Activated naive CD8-positive, alpha-beta T cell treated with anti-CD3 and anti-CD28 coated beads, Interleukin-2, amount 50 U/mL, for 24 hours (primary cell): Measurements from ENCODE around the gene MLLT3.

Experiments used
- ATAC-seq: fragments of 150-1000 bp; cut with Tn5 transposase; one replicate; pipeline ENCODE4 v1.10.0; 2021
- DNase-seq: peaks from one replicate; pipeline ENCODE4 v3.0.0; 2021
- H3K27ac Mint-ChIP-seq: one replicate; pipeline ENCODE4 v1.8.0; 2021; ENCODE audit warnings: mild to moderate bottlenecking, mixed read lengths
- H3K27me3 Mint-ChIP-seq: one replicate; pipeline ENCODE4 v1.8.0; 2021; ENCODE audit warnings: mixed read lengths
- H3K36me3 Mint-ChIP-seq: one replicate; pipeline ENCODE4 v1.8.0; 2021; ENCODE audit warnings: low read depth, mixed read lengths
- H3K4me1 Mint-ChIP-seq: one replicate; pipeline ENCODE4 v1.8.0; 2021; ENCODE audit warnings: mixed read lengths
- H3K4me3 Mint-ChIP-seq: one replicate; pipeline ENCODE4 v1.8.0; 2021; ENCODE audit warnings: mild to moderate bottlenecking, moderate library complexity, mixed read lengths
- H3K9me3 Mint-ChIP-seq: one replicate; pipeline ENCODE4 v1.8.0; 2021; ENCODE audit warnings: mixed read lengths

MLLT3 gene

DNA sequence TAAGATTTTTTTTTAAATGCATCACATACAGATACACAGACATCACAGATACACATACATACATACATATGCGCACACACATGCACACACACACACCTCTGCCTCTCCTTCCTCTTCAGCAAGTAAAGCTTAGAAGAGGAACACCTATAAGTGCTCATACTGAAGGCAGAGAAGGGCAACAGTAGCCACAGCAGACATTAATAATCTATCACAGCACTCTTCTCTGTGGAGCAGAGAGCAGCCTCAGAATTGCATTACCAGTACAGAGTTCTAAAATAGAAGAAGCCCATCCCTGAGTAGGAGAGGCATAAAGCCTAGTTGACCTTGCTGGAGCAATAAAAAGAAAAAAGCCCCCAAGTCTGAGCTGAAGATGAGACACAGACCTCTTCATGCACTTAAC lies 110.6 kb downstream of the MLLT3 start:
- H3K4me1 Mint-ChIP-seq = peaks cover 74% of the 10 kb centered on the region

DNA sequence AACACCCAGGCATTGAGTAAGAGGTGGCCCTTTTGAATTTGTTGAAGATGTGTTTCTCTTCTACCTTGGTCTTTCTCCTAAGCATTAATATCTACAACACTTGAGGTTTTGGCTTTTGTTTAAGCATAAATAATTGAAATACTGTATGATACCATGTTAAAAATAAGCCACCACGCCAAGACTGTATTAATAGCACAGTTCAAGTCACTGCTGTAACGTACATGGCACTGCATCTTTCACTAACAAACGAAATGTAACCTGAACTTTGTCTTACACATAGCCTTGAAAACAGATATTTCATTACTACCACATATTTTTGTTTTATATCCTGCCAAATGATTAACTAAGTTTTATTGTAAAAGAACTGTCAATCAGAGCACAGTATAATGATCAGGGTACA lies 112.8 kb downstream of the MLLT3 start:
- no peaks in the 10 kb centered on the region for H3K9me3 Mint-ChIP-seq
- no peak overlapping the region for H3K4me3 Mint-ChIP-seq
- DNase-seq (no peak), ATAC-seq (no peak)
- peaks cover 4% of the 10 kb centered on the region for H3K36me3 Mint-ChIP-seq
- H3K27me3 Mint-ChIP-seq = no peaks in the 10 kb centered on the region
- H3K27ac Mint-ChIP-seq = no peak overlapping the region
- H3K4me1 Mint-ChIP-seq = peaks cover 75% of the 10 kb centered on the region

More for the DNA sequence above, 110.6 kb downstream of the MLLT3 start:
- Mint-ChIP-seq H3K27ac (peak overlapping the region; percentile 6), H3K27me3 (no peaks in the 10 kb centered on the region), H3K36me3 (peaks cover 4% of the 10 kb centered on the region), H3K9me3 (no peaks in the 10 kb centered on the region), H3K4me3 (no peak overlapping the region)
- ATAC-seq = peak; percentile 13
- DNase-seq = no peak

DNA sequence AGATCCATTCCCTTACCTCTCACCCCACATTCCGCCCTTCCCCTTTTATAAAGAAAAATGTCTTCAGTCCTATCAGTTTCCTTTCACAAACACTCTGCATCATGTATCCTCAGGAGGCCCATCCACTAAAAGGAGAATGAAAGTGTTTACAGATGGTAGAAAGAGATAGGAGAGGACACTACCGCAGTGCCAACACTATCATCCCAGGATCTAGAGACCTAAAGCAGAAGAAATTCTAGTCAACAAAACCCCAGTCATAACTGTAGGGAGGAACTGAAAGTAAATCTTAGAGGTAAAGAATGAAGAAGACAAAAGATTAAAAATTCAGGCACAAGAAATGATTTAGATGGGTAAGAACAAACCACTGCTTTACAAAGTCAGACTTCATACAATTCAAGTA lies 114.1 kb downstream of the MLLT3 start:
- Mint-ChIP-seq H3K4me3 (no peak overlapping the region), H3K9me3 (peaks cover 3% of the 10 kb centered on the region), H3K36me3 (peaks cover 1% of the 10 kb centered on the region), H3K4me1 (peaks cover 75% of the 10 kb centered on the region), H3K27ac (peak overlapping the region; percentile 7), H3K27me3 (no peaks in the 10 kb centered on the region)
- no peak for ATAC-seq
- no peak for DNase-seq

DNA sequence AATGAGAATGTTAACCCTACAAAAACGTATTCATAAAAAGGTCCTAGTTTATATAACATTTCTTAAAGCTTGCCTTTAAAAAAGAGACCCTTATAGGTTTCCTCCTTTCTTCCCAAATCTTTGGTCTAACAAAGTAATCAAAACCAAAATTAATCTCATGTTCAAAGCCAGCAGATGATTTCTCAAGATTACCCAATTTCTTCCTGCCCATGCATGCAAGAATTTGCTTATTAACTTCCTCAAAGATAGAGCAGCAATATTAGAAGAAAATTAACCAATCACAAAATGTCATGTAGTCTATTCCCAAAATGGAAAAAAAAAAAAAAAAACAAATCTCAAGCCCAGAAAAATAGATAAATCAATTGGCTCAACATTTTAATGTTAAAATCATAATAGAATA lies 114.9 kb downstream of the MLLT3 start:
- ATAC-seq (no peak), DNase-seq (no peak)
- peaks cover 1% of the 10 kb centered on the region for H3K36me3 Mint-ChIP-seq
- H3K4me3 Mint-ChIP-seq = no peak overlapping the region
- H3K4me1 Mint-ChIP-seq = peaks cover 70% of the 10 kb centered on the region
- no peaks in the 10 kb centered on the region for H3K27me3 Mint-ChIP-seq
- peaks cover 3% of the 10 kb centered on the region for H3K9me3 Mint-ChIP-seq
- H3K27ac Mint-ChIP-seq = no peak overlapping the region

DNA sequence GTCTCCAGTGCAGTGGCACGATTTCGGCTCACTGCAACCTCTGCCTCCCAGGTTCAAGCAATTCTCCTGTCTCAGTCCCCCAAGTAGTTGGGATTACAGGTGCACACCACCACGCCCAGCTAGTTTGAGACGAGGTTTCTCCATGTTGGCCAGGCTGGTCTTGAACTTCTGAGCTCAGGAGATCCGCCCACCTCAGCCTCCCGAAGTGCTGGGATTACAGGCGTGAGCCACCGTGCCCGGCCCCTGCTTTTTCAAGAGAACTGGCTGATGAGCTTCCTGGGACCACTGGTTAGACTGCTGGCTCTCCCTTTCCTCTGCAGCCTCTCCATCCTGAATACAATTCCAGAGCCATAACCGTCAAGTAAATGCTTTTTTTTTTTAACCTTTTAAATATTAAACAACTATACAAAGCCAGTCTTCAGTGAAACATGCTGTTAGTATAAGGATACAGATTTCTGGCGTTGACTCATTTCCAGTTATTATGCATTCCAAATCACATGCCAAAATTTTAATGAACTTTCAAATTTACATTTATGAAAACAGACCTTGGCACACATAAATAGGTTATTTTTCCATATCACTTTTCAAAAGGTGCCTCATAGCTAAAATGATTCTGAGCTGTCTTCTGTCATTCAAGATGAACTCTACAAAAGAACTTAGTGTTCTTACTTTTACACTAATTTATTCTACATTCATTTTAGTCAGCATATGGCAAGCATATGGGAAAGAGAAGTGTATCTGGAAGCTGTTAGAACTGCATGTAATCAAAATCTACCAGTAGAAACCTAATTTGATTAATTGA lies 116.0 kb downstream of the MLLT3 start:
- Mint-ChIP-seq H3K4me1 (peaks cover 62% of the 10 kb centered on the region), H3K27ac (no peak overlapping the region), H3K4me3 (no peak overlapping the region), H3K27me3 (no peaks in the 10 kb centered on the region), H3K9me3 (peaks cover 3% of the 10 kb centered on the region), H3K36me3 (peaks cover 1% of the 10 kb centered on the region)
- no peak for DNase-seq
- no peak for ATAC-seq

DNA sequence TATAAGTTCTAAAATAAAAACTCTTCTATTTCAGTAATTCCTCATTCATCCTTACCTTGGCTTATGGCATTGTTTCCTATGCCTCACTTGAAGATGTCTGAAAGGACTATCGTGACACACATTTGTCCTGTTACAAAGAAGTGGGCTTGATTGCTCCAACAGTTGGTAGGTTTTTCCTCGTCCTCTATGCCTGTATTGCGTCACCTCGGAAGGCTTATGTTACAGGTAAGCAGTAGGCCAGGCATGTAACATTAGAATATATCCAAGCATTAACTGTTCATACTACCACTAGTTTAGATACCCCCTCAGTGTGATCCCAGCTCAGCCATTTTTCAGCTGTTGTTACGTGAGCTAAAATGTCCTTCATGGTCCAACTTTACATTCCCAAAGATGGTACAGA lies 116.7 kb downstream of the MLLT3 start:
- DNase-seq = no peak
- no peaks in the 10 kb centered on the region for H3K27me3 Mint-ChIP-seq
- no peak for ATAC-seq
- H3K4me3 Mint-ChIP-seq = no peak overlapping the region
- H3K36me3 Mint-ChIP-seq = peaks cover 1% of the 10 kb centered on the region
- peaks cover 62% of the 10 kb centered on the region for H3K4me1 Mint-ChIP-seq
- H3K9me3 Mint-ChIP-seq = peaks cover 3% of the 10 kb centered on the region
- no peak overlapping the region for H3K27ac Mint-ChIP-seq

DNA sequence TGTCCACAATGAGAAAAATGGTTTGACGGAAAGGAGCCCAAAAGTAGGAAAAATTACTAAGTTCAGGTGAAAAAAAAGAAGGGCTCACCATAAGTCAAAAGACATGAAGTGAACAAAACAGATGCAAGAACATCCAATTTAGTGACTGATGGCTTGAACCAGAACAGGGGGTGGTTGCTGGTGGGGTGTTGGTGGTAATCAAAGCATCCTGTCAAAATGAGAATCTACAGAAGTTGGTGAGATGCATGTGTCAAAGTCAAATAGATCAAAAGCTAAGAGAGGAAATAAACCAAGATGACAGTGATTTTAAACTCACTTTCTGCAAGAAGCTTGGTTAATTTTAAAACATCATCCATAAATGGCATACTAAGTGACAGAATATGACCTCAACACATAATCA lies 117.4 kb downstream of the MLLT3 start:
- Mint-ChIP-seq H3K9me3 (peaks cover 3% of the 10 kb centered on the region), H3K27me3 (no peaks in the 10 kb centered on the region), H3K4me1 (peaks cover 65% of the 10 kb centered on the region), H3K36me3 (peaks cover under 1% of the 10 kb centered on the region), H3K4me3 (no peak overlapping the region), H3K27ac (no peak overlapping the region)
- ATAC-seq (no peak), DNase-seq (no peak)

DNA sequence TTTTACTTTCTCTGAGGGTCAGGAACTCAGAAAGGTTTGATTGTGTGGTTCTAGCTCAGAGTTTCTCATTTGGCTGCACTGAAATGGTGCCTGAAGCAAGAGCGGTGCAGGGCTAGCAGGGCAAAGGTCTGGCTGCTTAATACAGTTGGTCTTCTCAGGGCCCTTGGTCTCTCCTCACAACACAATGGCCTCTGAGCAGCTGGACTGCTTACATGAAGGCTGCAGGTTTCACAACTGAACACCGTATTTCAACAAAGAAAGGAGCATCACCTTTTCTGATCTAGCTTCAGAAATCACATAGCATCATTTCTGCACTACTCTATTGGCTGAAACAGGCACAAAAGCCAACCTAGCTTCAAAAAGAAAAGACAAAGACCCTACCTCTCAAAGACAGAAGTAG lies 122.2 kb downstream of the MLLT3 start:
- Mint-ChIP-seq H3K36me3 (peaks cover 2% of the 10 kb centered on the region), H3K9me3 (peaks cover 3% of the 10 kb centered on the region), H3K27ac (no peak overlapping the region), H3K27me3 (no peaks in the 10 kb centered on the region), H3K4me1 (peaks cover 33% of the 10 kb centered on the region), H3K4me3 (no peak overlapping the region)
- DNase-seq (no peak), ATAC-seq (no peak)

DNA sequence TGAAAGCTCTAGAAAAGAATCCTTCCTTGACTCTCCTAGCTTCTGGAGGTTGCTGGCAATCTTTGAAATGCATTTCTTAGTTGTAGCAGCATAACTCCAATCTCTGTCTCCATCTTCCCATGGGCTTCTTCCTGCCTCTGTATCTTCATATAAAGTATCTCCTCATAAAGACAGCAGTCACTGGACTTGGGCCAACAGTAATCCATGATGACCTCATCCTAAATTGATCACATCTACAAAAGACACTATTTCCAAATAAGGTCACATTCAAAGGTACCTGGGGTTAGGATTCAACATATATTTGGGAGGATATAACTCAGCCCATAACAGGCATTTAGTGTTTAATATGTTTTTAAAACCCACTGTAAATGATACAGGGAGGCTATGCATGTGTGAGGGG lies 123.3 kb downstream of the MLLT3 start:
- H3K4me3 Mint-ChIP-seq = no peak overlapping the region
- DNase-seq (no peak), ATAC-seq (no peak)
- H3K4me1 Mint-ChIP-seq = peaks cover 25% of the 10 kb centered on the region
- no peak overlapping the region for H3K27ac Mint-ChIP-seq
- peaks cover 4% of the 10 kb centered on the region for H3K36me3 Mint-ChIP-seq
- no peaks in the 10 kb centered on the region for H3K27me3 Mint-ChIP-seq
- peaks cover 3% of the 10 kb centered on the region for H3K9me3 Mint-ChIP-seq

DNA sequence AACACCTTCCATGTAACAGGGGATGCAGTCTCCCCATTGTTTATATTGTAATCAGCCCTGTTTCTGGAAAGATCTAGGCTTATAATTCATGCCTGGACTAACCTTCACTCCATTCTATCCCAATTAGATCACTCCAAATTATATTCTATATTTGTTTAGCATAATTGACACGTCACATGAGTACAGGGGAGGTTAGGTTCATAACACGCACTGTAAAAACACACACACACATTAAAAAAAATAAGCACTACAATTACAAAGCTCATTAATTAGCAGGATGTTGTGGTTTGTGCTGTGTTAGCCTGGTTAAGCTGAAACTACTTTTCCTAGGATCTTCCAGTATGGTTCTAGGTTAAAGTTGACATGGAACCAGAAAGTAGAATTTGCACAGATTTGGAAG lies 126.0 kb downstream of the MLLT3 start:
- Mint-ChIP-seq H3K27me3 (no peaks in the 10 kb centered on the region), H3K27ac (no peak overlapping the region), H3K36me3 (peaks cover 4% of the 10 kb centered on the region), H3K9me3 (no peaks in the 10 kb centered on the region), H3K4me1 (peaks cover 19% of the 10 kb centered on the region), H3K4me3 (no peak overlapping the region)
- no peak for ATAC-seq
- no peak for DNase-seq

DNA sequence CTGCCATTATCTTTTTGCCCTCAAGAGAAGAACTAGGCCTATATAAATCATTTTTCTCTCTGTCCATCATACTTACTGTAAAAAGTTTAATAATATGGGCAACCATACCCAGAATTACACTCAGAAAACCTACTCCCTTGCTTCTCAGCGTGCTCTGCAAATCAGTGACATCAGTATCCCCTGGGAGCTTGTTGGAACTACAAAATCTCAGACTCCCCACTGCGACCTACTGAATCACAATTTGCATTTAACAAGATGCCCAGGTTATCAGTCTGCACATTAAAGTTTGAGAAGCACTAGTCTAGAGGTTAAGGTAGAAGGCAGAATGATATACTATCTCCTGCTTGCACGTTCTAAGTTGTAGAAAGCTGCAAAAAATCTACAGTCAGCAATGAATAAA lies 127.2 kb downstream of the MLLT3 start:
- no peak overlapping the region for H3K27ac Mint-ChIP-seq
- H3K4me3 Mint-ChIP-seq = no peak overlapping the region
- ATAC-seq = no peak
- DNase-seq = no peak
- no peaks in the 10 kb centered on the region for H3K27me3 Mint-ChIP-seq
- peaks cover 4% of the 10 kb centered on the region for H3K36me3 Mint-ChIP-seq
- H3K9me3 Mint-ChIP-seq = no peaks in the 10 kb centered on the region
- peaks cover 28% of the 10 kb centered on the region for H3K4me1 Mint-ChIP-seq

DNA sequence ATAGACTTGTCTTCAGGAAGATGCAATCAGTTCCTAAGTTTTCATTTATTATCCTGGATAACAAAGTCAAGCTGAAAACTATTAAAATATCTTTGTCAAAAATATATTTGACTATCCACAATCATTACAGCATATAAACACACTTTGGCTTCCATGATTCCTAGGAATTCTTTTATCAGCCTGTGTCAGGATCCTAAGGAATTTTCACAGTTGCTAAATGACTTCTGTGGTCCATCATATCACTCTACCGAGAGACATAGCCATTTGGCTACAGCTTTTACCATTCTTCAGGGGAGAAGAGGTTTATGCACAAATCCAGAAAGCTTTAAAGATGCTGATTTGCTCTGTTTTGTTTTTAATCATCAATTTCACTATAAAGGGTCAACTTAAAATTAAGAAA lies 128.3 kb downstream of the MLLT3 start:
- H3K4me1 Mint-ChIP-seq = peaks cover 34% of the 10 kb centered on the region
- H3K4me3 Mint-ChIP-seq = no peak overlapping the region
- H3K36me3 Mint-ChIP-seq = peaks cover 4% of the 10 kb centered on the region
- no peaks in the 10 kb centered on the region for H3K9me3 Mint-ChIP-seq
- H3K27me3 Mint-ChIP-seq = no peaks in the 10 kb centered on the region
- ATAC-seq (no peak), DNase-seq (no peak)
- no peak overlapping the region for H3K27ac Mint-ChIP-seq

DNA sequence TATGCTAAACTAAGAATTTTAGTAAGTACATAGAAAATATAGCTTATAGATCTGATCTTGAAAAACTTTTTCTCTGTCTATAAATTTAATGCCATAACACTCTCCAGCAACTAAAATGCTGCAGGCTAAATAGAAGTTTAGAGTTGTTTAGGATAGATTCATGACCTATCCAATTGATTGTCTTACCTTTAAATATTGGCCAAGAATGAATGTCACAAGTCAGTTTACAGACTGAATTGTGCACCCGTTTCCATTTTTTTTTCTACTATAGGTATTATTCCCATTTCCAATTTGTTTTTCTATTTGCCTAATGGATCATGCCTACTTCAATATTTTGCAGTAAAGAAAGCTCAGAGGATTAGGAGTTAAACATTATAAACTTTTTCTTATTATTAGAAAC lies 129.5 kb downstream of the MLLT3 start:
- H3K27me3 Mint-ChIP-seq = no peaks in the 10 kb centered on the region
- no peak for ATAC-seq

DNA sequence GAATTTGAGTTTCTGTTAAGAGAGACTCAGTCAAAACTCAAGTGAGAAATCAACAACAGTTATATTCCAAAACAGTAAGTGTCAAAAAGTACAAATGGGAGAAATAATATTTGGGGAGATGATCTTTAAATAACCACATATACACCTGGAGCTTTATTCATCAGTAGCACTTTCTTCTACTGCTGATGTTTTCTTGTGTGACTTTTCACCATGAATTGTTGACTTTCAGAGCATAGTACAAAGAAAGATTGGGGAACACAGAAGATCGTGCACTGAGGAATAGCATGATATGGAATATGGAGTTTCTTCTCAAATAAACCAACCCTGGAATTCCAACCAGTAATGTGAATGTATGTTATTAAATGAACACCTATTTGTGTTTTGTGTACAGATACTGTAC lies 130.7 kb downstream of the MLLT3 start:
- ATAC-seq = no peak
- no peak overlapping the region for H3K4me3 Mint-ChIP-seq
- H3K27ac Mint-ChIP-seq = no peak overlapping the region
- H3K9me3 Mint-ChIP-seq = no peaks in the 10 kb centered on the region
- no peak for DNase-seq
- H3K27me3 Mint-ChIP-seq = no peaks in the 10 kb centered on the region
- peaks cover 2% of the 10 kb centered on the region for H3K36me3 Mint-ChIP-seq
- peaks cover 32% of the 10 kb centered on the region for H3K4me1 Mint-ChIP-seq

More for the DNA sequence above, 129.5 kb downstream of the MLLT3 start:
- no peaks in the 10 kb centered on the region for H3K9me3 Mint-ChIP-seq
- peaks cover 38% of the 10 kb centered on the region for H3K4me1 Mint-ChIP-seq
- H3K36me3 Mint-ChIP-seq = peaks cover 2% of the 10 kb centered on the region
- H3K27ac Mint-ChIP-seq = no peak overlapping the region
- no peak overlapping the region for H3K4me3 Mint-ChIP-seq
- no peak for DNase-seq

DNA sequence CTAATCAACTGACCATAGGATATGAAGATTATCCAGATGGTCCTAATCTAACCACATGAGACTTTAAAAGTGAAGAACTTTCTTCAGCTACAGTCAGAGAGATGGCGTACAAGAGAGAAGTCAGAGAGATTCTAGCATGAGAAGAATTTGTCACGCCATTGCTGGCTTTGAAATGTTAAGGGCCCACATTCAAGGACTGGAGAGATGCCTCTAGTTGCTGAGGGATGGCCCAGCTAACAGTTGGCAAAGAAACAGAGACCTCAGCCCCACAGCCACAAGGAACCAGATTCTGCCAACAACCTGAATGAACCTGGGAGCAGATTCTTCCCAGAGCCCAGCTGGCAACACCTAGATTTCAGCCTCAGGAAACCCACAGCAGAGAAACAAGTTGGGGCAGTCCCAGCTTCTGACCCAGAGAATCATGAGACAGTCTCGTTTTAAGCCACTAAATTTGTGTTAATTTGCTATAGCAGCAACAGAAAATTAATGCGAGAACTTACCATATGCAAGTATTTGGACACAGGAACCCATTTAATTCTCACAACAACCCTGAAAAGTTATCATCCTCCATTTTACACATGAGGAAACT lies 132.0 kb downstream of the MLLT3 start:
- Mint-ChIP-seq H3K36me3 (peaks cover 2% of the 10 kb centered on the region), H3K4me1 (peaks cover 36% of the 10 kb centered on the region), H3K27me3 (no peaks in the 10 kb centered on the region), H3K27ac (no peak overlapping the region), H3K9me3 (no peaks in the 10 kb centered on the region), H3K4me3 (no peak overlapping the region)
- no peak for ATAC-seq
- no peak for DNase-seq
